ENCODE measurements around the gene NGRN.

Gene NGRN

GRCh38 chr15:90307661-90308060 lies 42.2 kb downstream of the NGRN start:
- H3K4me3 ChIP-seq (ENCODE audit: low read depth, low read length) = no peak overlapping the region
- TF ChIP-seq CTCF (IDR thresholded peaks at IDR 0.05; ENCODE audit: borderline replicate concordance, insufficient read depth, low read depth, low read length) = no peak

- no peak overlapping the region for H3K4me3 ChIP-seq (ENCODE audit: low read depth, low read length)
- TF ChIP-seq CTCF (IDR thresholded peaks at IDR 0.05; ENCODE audit: borderline replicate concordance, insufficient read depth, low read depth, low read length) = no peak
These were observed 43.5 kb downstream of the NGRN start for GRCh38 chr15:90309020-90309419.

GRCh38 chr15:90315278-90315982 lies 50.0 kb downstream of the NGRN start:
- H3K4me3 ChIP-seq (ENCODE audit: low read depth, low read length) = no peak overlapping the region
- TF ChIP-seq CTCF (IDR thresholded peaks at IDR 0.05; ENCODE audit: borderline replicate concordance, insufficient read depth, low read depth, low read length) = no peak

- no peak overlapping the region for H3K4me3 ChIP-seq (ENCODE audit: low read depth, low read length)
- no peak for TF ChIP-seq CTCF (IDR thresholded peaks at IDR 0.05; ENCODE audit: borderline replicate concordance, insufficient read depth, low read depth, low read length)
These were observed 50.7 kb downstream of the NGRN start for GRCh38 chr15:90316139-90316538.

GRCh38 chr15:90318591-90318990 lies 53.1 kb downstream of the NGRN start:
- H3K4me3 ChIP-seq (ENCODE audit: low read depth, low read length) = no peak overlapping the region
- TF ChIP-seq CTCF (IDR thresholded peaks at IDR 0.05; ENCODE audit: borderline replicate concordance, insufficient read depth, low read depth, low read length) = no peak

GRCh38 chr15:90320062-90320884 lies 54.8 kb downstream of the NGRN start:
- no peak overlapping the region for H3K4me3 ChIP-seq (ENCODE audit: low read depth, low read length)
- TF ChIP-seq CTCF (IDR thresholded peaks at IDR 0.05; ENCODE audit: borderline replicate concordance, insufficient read depth, low read depth, low read length) = peak; percentile 98

- no peak for TF ChIP-seq CTCF (IDR thresholded peaks at IDR 0.05; ENCODE audit: borderline replicate concordance, insufficient read depth, low read depth, low read length)
- no peak overlapping the region for H3K4me3 ChIP-seq (ENCODE audit: low read depth, low read length)
These were observed 55.4 kb downstream of the NGRN start for GRCh38 chr15:90320885-90321278.
